ENCODE results near the gene GLYATL1.

Gene GLYATL1

DNA sequence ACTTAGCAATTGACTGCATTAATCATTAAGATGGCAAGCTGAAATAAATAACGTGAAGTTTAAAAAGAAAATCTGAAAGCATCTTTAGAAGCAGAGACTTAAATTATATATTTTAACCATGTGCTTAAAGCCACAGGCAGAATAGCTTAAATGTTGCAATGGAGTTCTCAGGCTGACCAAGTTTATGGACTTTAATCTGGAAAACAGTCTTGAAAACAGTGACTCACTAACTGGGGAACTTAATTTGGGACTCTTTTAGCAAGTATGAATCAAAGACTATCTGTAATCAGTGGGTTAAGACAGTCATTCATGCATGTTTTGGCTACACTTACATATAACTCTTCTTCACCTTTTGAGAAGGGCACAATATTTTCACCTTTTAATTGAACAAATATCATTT lies 12.6 kb upstream of the GLYATL1 start:
- DNase-seq (ENCODE audit: low read depth): no peak

DNA sequence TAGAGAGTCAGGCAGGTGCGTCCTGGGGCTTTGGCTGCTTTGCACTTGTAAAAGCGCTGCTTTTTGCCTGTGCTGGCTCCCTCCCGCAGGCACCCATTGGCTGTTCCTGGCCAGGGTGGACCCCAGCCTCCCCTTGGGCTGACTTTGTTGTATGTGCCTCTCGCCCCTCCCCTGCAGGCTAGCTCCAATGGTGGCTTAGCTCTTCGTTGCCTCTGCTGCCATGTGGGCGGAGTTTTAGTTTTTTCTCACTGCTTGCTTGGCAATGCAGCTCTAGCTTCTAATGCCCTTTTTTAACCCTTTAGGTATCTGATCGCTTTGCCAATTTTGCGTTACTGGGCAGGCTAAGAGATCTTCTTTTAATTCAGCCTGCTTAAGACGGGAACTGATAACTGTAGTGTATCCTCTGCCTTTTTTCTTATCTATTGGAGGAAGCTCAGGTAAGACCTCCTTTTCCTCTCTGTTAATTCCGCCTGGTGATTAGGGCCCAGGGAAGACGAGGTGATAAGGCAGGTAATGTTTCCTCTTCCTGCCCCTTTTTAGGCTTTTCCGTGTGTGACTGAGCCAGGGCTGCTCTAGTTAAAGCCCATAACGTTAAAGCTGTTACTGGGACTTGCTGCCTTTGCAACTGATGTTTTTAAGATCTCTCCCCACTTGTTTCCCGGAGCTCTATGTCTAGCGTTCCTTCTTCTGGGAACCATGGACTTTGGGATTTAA lies 11.7 kb upstream of the GLYATL1 start:
- DNase-seq (ENCODE audit: low read depth): peak; percentile 9

DNA sequence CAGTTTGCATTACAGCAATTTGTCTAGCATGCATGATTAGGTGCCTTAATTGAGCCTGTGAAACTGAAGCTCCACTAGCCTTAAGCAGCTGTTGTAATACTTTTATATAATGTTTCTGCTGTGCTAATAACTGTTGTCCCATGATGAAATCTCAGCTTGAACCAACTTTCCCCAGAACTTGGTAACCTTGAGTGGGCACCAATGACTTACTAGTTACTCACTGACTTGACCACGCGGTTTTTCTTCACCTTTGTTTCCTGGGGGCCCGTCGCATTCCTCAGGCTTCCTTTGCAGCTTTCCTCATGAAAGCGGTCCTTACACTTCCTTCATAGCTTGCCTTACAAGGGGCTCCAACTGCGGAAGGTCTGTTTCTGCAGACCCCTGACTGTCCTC lies 11.2 kb upstream of the GLYATL1 start:
- no peak for DNase-seq (ENCODE audit: low read depth)

DNA sequence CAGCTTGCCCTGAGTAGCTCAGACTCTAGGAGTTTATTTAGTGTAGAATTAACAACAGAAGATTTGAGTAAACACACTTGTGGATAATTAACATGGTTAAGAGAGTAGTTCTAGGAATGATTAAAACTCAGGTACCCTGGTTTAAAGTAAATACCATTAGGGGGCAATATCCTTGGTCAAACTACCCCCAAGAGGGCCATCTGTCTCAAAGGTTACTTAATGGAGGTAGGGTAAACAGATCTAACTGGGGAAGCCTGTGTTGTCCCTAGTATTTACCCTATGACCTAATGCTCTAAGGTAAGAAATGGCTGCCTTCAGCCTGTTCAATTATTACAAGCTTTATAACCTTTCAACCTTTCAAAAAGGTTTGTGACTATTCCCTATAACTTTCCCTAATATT lies 10.6 kb upstream of the GLYATL1 start:
- no peak for DNase-seq (ENCODE audit: low read depth)

DNA sequence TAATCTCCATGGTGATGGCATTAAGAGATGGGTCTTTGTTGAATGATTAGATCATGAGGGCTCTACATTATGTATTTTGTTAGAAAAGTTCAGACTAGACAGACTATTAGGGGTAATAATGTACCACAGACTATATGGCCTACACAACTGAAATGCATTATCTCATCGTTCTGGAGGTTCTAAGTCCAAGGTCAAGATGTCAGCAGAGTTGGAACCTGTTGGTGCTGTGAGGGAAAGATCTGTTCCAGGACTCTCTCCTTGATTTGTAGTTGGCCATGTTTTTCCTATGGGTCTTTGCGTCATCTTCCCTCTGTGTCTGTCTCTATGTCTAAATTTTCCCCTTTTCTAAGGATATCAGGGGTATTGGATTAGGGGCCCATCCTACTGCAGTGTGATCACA lies 8.4 kb upstream of the GLYATL1 start:
- DNase-seq (ENCODE audit: low read depth): no peak

DNA sequence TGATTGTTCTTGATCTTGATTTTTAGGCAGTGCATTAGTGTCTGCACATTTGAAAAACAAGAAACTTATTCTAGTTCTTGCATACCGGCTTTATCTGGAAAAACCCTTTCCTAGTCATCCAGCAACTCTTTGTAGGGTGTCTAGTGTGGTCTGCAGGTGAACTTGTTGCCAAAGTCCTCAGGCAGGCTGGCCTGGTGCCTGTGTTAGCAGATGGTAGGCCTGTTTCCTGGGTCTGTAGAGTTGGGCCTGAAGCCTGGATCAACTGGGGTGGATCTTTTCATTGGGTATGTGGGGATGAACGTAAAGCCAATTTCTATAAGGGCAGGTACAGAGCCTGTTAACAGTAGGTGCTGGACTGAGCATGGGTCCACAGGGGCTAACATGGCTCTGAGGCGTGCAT lies 5.6 kb upstream of the GLYATL1 start:
- DNase-seq (ENCODE audit: low read depth): no peak

DNA sequence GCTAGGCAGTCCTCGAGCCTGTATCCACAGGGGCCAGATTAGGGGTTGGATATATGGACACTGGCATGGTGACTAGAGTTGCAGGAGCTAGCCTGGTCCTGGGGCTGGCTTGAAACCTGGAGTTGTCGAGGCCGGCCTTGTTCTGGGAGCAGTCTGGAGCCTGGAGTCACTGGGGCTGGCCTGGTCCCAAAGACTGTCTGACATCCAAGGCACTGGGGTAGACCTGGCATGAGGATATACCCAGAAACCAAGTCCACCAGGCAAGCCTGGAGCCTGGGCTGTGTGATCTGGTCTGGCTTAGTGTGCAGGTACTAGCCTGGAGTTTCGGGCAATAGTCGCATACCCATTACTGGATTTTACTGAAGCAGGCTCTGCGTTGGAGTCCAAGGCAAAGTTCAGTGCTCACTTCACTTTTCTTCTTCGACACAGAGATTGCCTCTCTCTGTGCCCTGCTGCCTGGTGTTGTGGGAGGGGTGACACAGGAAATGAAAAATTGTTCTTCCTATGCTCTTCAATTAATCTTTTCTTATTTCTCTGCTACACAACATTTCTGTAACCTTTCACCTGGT lies 4.3 kb upstream of the GLYATL1 start:
- DNase-seq (ENCODE audit: low read depth): no peak

DNA sequence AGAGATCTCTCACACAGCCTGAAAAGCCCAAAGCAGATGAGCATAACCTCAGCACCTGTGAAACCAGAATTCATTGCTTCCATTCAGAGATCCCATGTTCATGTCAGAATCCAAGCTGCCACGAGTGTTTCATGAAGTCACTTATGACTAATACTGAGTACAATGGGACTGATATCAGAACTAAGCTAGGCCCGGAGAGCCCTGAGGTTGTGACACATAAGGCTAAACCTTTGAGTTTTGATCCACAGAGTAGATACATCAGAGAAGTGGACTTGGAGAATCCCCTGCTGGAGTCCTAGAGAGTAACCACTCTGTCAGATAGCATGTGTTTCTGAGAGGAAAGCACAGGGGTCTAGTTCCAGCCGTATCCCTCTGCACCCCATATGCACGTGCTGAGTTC lies 890 bp upstream of the GLYATL1 start:
- no peak for DNase-seq (ENCODE audit: low read depth)

DNA sequence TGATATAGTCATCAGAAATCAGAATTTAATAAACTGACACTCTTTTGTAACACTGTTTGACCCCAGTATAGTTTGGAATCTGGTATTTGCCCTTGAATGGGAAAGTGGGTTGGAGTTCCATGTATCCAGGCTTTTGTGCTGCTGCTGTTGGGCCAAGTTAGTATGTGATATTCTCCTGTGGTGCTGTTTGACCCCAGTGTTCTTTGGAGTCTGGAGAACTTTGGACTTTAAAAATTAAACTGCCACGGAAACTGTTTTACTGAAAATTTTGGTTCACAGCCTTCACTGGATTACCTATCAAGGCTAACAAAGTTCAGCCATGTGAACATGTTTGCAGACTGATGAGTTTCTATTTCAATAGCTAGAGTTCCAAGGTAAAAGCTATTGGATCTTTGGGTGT lies 740 bp downstream of the GLYATL1 start:
- DNase-seq (ENCODE audit: low read depth): no peak

DNA sequence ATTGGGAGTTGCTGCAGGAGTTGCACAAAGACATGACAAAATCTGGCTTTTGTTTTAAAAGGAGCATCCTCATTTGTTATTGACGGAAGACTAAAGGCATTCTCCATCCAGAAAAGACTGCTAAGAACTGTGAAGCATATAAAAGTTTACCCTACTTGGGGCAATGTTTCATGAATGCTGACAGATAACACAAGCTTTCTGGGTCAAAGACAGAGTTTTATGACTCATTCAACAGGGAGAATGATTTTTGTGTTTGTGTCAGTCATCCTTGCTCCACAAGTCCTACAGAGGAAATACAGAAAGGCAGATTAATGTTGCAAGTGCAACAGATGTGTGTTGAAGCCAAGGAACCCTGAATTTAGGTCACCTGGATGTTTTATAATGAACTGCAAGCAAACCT lies 2.5 kb downstream of the GLYATL1 start:
- no peak for DNase-seq (ENCODE audit: low read depth)

DNA sequence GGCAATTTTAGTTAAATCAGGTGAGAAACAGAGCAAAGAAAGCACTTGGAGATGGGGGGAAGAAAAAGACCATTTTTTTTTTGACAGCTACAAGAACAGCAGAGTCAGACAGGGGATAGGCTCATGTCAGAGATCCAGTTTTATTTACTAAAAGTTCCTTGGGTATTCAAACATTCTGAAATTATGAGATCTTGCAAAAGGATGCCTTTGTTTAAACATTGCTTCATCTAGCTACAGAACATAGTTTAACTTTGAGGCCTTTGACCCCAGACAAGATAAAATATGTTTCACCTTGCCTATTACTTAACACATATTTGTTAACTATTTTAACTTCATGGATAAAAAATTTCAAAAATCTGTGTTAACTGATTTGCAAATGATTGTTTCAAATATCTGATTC lies 6.4 kb downstream of the GLYATL1 start:
- no peak for DNase-seq (ENCODE audit: low read depth)

DNA sequence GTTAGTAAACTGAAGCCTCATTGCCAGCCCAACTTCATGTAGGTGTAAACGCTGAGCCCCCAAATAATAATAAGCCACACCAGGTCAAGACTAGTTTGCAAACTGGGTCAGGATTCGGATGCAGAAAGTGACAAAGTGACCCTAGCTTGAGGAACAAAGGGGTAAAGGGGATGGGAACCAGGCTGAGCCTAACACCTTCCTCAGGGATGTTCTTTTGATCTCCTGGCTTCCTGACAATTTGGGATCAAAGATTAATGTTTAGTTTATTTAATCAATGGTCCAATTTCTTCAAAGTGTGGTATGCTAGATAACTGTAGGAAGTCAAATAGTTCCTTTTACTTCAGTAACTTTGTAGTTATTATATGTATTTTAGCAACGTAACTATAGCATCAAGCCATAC lies 9.9 kb downstream of the GLYATL1 start:
- DNase-seq (ENCODE audit: low read depth): no peak

DNA sequence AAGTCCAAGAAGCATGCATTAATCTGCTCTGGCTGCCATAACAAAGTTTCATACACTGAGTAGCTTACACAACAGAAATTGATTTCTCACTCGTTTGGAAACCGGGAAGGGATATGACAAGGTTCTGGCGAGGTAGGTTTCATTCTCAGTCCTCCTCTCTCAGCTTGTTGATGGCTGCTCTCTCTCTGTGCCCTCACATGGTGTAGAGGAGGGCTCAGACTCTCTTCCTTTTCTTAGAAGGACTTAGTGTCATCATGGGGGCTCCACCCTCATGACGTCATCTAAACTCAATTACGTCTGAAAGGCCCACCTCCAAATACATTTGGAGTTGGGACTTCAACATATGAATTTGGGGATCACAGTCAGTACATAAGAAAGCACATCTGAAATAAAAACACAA lies 18.6 kb downstream of the GLYATL1 start:
- no peak for DNase-seq (ENCODE audit: low read depth)

DNA sequence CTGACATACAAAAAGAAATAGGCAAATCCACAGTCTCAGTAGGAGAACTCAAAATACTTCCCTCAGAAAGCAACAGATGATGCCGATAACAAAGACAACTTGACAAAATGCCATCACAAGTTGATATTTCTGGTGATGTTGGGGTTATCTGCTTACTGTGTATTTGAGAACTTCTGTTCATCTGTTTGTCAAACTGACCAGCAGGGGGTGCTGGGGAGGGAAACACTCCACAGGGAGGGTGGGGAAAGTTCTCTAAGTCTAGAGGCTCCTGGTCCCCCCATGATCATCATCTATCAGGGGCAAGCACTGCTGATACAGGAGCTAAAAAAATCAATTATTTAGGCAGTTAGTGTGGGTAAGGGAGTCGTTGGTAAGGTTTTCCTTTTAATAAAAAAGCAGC lies 19.2 kb downstream of the GLYATL1 start:
- no peak for DNase-seq (ENCODE audit: low read depth)

DNA sequence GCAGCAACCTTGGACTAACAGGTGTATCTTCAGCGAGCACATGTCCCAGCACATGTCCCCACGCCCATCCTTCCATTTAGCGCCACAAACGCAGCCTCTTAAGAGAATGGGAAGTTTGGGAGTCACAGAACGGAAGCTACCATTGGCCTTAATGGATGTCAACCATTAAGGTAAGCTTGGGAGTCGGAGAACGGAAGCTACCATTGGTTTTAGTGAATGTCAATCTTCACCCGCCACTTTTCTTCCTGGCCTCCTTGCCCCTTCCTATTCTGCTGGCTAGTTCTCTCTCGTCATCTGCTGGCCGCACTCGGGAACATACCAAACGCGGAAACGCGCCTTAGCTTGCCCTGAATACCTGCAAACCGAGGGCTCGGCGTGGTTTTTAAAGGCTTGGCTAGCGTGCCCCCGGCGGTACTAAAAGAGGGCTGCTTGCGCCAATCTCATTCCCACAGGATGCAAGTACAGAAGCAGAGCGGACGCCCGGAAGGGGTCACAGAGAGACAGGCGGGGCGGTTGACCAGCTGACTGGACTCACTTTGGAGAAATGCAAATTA lies 24.3 kb downstream of the GLYATL1 start:
- DNase-seq (ENCODE audit: low read depth): peak; percentile 24

DNA sequence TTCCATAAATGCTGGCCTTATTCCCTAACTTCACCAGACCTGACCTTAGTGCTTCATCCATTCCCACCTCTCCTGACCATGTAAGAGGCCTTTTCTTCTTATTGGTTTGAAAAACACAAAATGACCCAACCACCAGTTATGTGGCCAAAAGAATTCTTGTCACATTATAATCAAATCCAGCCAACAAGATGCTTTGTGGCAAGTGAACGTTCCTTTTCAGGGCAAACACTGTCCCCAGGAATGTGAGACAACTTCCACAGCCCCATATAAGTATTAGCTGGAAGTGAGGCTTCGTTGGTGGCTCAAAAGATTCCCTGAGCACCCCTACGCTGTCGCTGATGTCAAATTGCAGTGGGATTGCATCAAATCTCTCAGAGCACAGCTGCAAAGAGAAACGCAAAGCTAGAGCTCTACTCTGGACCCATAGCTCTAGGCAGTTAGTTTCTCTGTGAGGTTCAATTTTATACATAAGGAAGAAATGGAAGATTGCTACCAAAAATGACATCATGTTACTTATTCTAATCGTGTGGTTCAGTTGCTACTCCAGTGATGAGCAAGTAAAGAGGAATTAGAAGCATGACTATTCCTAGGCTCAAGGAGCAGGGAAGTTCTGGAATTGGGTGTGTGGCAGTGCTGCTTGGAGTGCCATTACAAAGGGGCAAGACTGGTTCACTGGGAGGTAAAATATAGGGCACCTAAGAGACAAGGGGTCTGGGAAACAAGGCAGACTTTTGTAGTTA lies 26.1 kb downstream of the GLYATL1 start:
- DNase-seq (ENCODE audit: low read depth): no peak

DNA sequence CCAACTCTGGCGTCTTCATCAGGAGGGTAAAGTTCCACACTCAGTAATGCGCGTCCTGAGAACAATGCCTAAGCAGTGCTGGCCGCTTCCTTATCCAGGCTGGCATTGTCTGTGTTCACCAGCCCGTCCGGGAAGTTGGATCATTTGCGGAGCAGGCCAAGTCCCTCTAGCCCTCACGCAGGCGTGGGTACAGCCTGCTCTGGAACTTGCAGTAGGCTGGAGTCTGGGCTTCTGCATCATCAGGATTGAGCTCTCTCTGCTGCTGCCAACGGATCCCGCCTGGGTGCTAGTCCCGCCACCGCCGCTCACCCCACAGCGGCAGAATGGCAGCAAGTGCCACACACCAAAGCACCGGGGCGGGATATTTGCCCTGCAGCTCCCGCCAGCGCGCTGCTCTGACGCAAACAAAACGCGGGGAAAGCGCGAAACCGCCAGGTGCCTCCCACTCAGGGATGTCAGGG lies 29.0 kb downstream of the GLYATL1 start:
- DNase-seq (ENCODE audit: low read depth): no peak

DNA sequence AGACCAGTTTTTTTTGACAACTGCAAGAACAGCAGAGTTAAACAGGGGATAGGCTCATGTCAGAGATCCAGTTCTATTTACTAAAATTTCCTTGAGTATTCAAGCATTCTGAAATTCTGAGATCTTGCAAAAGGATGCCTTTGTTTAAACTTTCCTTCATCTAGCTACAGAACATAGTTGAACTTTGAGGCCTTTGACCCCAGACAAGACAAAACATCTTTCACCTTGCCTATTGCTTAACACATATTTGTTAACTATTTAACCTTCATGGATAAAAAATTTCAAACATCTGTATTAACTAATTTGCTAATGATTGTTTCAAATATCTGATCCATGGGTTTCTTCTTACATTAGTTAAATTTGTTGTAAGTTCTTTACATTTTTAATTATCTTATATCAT lies 38.2 kb downstream of the GLYATL1 start:
- DNase-seq (ENCODE audit: low read depth): no peak

DNA sequence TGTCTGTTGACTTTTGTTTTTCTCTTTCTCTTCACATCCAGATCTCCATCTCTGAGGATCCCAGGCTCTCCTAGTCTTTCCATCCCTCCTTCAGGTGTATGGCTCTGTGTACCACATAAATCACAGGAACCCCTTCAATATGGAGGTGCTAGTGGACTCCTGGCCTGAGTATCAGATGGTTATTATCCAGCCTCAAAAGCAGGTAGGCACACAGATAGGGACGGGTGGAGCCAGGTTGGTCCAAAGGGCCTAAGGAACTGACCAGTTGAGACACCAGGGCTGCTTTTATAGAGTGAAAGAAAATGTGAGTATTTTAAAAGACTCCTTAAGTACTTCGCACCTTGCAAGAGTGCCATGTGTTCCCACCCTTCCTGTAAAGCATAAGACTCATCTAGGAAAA lies 39.9 kb downstream of the GLYATL1 start:
- no peak for DNase-seq (ENCODE audit: low read depth)

DNA sequence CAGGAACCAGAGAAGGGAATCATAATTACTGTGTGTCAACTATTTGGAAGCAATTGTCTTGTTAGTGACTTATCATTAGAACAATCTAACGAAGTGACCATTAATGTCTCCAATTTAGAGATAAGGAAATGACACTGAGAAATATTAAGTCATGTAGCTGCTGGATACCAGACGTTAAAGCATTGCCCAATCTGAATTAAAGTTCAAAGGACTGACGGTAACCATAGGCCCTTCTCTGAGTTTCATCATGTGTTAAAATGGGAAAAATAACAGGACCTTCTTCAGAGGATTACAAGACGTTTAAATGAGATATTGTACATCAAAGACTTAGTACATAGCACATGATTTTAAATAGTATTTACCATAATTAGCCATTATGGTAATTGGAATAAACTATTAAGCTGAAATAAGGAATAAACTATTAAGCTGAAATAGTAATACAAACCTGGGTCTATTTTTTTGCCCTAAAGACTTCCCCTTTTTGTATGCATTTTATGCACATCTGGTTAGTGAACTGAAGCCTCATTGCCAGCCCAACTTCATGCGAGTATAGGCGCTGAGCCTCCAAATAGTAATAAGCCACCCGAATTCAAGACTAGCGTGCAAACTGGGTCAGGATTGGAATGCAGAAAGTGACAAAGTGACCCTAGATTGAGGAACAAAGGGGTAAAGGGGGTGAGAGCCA lies 41.0 kb downstream of the GLYATL1 start:
- DNase-seq (ENCODE audit: low read depth): no peak

DNA sequence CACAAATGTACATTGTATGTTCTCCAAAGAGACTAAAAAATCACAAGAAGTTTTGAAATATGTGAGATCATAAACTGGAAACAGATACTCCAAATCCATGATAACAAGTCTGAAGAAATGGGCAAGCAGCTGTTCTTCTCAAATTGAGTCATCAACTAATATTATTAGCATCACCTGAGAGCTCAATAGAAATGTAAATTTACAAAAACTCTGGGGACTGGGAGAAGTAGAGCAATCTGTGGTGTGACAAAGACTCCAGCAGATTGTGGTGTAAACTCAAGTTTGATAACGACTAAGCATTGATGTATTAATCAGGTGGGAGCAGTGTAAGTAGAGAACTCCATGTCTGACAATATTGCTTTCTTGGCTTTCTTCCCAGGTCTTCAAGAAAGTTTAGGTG lies 53.2 kb downstream of the GLYATL1 start:
- DNase-seq (ENCODE audit: low read depth): no peak

DNA sequence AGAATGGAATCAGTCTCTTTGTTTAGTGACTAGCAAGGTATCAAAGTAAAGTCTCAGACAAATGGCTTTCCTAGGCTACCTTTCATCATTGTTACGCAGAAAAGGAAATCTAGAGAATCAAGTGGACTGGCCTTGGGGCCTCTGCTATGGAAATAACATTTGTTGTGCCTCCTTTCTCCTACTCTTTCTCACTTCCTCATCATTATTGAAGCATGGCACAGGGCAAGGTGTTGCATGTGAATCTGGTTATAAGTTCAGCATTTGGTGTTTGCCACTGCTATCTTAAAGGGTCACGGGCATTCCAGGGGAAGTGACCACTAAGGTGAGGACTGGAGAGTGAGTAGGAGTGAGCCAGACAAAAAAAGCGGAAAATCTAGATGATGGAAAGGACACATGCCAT lies 54.9 kb downstream of the GLYATL1 start:
- no peak for DNase-seq (ENCODE audit: low read depth)

Data from fibroblast of the conjunctiva (primary cell).